ENCODE data around the gene ADARB2. TPM values are rescaled to one million over a fixed set of nuclear protein-coding genes. Genes with fewer than 3 reads are reported as not detected.

ADARB2 gene
- total and polyA plus RNA-seq, 4 donors: 0.55 to 0.70 (median 0.59) TPM; not detected in 1

DNA sequence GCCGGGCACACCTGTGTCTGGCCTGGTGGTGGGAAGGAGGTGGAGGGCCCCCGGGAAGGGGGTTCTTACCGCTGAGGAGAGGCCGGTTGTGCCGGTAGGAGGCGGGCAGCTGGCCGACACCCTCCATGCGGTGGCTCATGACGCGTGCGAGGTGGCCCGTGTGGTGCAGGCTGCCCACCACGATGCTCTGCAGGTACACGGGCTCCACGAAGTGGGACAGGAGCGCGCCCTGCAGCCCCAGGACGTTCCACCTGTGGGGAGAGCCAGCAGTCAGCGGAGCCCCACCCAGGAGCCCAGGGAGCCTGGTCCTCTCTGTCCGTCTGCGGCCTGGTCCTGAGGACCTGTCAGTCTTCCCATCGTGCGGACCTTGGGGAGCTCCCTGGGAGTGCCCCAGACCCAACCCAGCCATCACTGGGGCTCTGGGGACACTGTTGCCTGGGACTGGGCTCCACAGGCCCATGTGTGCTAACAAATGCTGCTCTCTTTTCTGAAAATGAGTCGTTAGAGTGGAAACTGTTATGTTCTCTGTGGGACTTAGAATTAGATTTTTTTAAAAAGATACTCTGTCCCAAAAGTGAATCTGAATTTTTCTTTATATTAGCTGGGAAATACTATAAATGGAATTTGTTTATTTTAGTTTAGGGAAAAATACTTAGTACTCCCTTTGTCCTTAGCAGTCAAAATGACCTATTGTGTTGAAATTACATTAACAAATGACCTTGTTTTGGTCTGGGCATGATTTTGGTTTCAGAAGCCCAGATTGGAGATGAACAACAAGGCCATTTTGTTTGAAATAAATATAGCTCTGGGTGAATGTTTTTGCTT is 537.2 kb downstream of the ADARB2 start:
- Histone ChIP-seq H3K36me3 (ENCODE audit: control insufficient read depth in 4 of 4, insufficient read depth in 3 of 4, low read depth in 1 of 4, low read length in 3 of 4) (no peaks in the 10 kb centered on the region), H3K9me3 (ENCODE audit: control insufficient read depth in 4 of 4, low read length in 3 of 4) (no peaks in the 10 kb centered on the region), H3K27me3 (ENCODE audit: control insufficient read depth in 4 of 4, insufficient read depth in 4 of 4, low read length in 3 of 4) (peaks cover 0 to 3% (median 0%) of the 10 kb centered on the region in 4 donors), H3K27ac (ENCODE audit: low read depth in 1 of 2, low read length in 2 of 2) (no peak overlapping the region), H3K9ac (ENCODE audit: low read depth in 1 of 2, low read length in 2 of 2) (no peak overlapping the region), H3K4me3 (ENCODE audit: low read depth in 1 of 3, low read length in 3 of 3) (no peak overlapping the region), H3K4me1 (ENCODE audit: control insufficient read depth in 4 of 4, insufficient read depth in 4 of 4, low read length in 3 of 4) (no peaks in the 10 kb centered on the region)
- TF ChIP-seq ATF3 (IDR thresholded peaks at IDR 0.05) (no peak), YY1 (IDR thresholded peaks at IDR 0.05) (no peak), REST (IDR thresholded peaks at IDR 0.05) (no peak), TAF1 (conservative IDR thresholded peaks at IDR 0.05) (no peak), RAD21 (IDR thresholded peaks at IDR 0.05) (no peak), SP1 (IDR thresholded peaks at IDR 0.05) (no peak), JUND (IDR thresholded peaks at IDR 0.05) (no peak), HNF4G (IDR thresholded peaks at IDR 0.05) (no peak), FOXA1 (IDR thresholded peaks at IDR 0.05) (no peak), RXRA (IDR thresholded peaks at IDR 0.05) (no peak), GABPA (IDR thresholded peaks at IDR 0.05 in 1 of 2, conservative IDR thresholded peaks at IDR 0.05 in 1 of 2) (no peak), NR2F2 (IDR thresholded peaks at IDR 0.05) (no peak), CTCF (IDR thresholded peaks at IDR 0.05; ENCODE audit: low read depth, low read length, missing input control) (no peak), EGR1 (IDR thresholded peaks at IDR 0.05; ENCODE audit: low read depth in 2 of 2) (no peak)
- TF ChIP-seq, protein P1, sequence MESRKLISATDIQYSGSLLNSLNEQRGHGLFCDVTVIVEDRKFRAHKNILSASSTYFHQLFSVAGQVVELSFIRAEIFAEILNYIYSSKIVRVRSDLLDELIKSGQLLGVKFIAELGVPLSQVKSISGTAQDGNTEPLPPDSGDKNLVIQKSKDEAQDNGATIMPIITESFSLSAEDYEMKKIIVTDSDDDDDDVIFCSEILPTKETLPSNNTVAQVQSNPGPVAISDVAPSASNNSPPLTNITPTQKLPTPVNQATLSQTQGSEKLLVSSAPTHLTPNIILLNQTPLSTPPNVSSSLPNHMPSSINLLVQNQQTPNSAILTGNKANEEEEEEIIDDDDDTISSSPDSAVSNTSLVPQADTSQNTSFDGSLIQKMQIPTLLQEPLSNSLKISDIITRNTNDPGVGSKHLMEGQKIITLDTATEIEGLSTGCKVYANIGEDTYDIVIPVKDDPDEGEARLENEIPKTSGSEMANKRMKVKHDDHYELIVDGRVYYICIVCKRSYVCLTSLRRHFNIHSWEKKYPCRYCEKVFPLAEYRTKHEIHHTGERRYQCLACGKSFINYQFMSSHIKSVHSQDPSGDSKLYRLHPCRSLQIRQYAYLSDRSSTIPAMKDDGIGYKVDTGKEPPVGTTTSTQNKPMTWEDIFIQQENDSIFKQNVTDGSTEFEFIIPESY (IDR thresholded peaks at IDR 0.05): no peak
- DNase-seq (ENCODE audit: low spot score): no peak
- WGBS: 89% methylated on average over 24 of the region's 24 CpGs

DNA sequence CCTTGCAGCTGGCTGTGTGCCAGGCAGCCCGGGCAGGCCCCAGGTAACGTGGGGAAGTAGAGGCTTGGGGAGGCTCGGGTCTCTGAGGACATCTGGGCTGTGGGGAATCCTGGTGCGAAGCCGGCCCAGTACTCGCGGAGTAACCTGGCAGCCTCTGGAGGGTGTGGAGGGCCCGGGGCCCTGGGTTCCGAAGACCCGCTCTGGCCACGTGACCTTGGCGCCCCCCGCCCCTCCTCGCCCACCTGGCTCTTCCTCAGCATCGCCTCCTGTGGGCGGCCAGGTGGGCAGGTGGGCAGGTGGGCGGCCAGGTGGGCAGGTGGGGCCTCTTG is 538.0 kb downstream of the ADARB2 start:
- DNase-seq (ENCODE audit: low spot score): no peak
- Histone ChIP-seq H3K9ac (ENCODE audit: low read depth in 1 of 2, low read length in 2 of 2) (no peak overlapping the region), H3K9me3 (ENCODE audit: control insufficient read depth in 4 of 4, low read length in 3 of 4) (no peaks in the 10 kb centered on the region), H3K4me3 (ENCODE audit: low read depth in 1 of 3, low read length in 3 of 3) (no peak overlapping the region), H3K4me1 (ENCODE audit: control insufficient read depth in 4 of 4, insufficient read depth in 4 of 4, low read length in 3 of 4) (no peaks in the 10 kb centered on the region), H3K27me3 (ENCODE audit: control insufficient read depth in 4 of 4, insufficient read depth in 4 of 4, low read length in 3 of 4) (peaks cover 0 to 3% (median 0%) of the 10 kb centered on the region in 4 donors), H3K36me3 (ENCODE audit: control insufficient read depth in 4 of 4, insufficient read depth in 3 of 4, low read depth in 1 of 4, low read length in 3 of 4) (no peaks in the 10 kb centered on the region), H3K27ac (ENCODE audit: low read depth in 1 of 2, low read length in 2 of 2) (no peak overlapping the region)
- 86% methylated on average over 17 of the region's 17 CpGs for WGBS
- TF ChIP-seq YY1 (IDR thresholded peaks at IDR 0.05) (no peak), TAF1 (conservative IDR thresholded peaks at IDR 0.05) (no peak), SP1 (IDR thresholded peaks at IDR 0.05) (no peak), HNF4G (IDR thresholded peaks at IDR 0.05) (no peak), GABPA (IDR thresholded peaks at IDR 0.05 in 1 of 2, conservative IDR thresholded peaks at IDR 0.05 in 1 of 2) (no peak), REST (IDR thresholded peaks at IDR 0.05) (no peak), RXRA (IDR thresholded peaks at IDR 0.05) (no peak), EGR1 (IDR thresholded peaks at IDR 0.05; ENCODE audit: low read depth in 2 of 2) (no peak), ATF3 (IDR thresholded peaks at IDR 0.05) (no peak)
- TF ChIP-seq, protein P2, sequence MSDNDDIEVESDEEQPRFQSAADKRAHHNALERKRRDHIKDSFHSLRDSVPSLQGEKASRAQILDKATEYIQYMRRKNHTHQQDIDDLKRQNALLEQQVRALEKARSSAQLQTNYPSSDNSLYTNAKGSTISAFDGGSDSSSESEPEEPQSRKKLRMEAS (IDR thresholded peaks at IDR 0.05): no peak
